ENCODE measurements around the gene CCDC87.

CCDC87 gene

DNA sequence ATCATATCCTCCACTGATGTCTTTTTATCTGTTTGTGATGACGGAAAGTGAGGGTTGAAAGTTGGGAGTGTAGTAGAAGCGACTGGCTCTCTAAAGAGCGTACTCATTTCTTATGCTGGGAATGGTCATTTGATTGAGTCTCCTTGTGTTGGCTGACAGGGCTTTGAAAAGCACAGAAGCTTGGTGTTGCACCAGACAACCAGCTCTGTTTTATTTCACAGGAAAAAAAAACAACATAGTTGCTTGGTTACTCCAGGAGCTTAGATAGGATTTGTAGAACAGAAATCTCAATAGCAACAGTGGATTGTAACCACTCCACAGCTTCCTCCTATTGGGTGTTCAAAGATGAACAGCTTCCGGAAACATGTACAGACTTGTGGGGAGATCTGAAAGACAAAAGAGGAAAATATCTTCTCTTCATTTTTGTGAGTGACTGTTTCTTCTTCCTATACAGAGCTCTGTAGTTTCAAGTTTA is 26.3 kb upstream of the CCDC87 start:
- Histone ChIP-seq H3K79me2 (ENCODE audit: insufficient read depth, low read length) (peaks cover 92% of the 10 kb centered on the region), H3K9ac (ENCODE audit: low read depth, low read length) (peak overlapping the region; percentile 98), H3K4me3 (ENCODE audit: low read depth in 1 of 2, low read length in 2 of 2) (peak overlapping the region; percentile 63 to 87; a peak in 3 of 4 replicates), H2AFZ (ENCODE audit: low read depth, low read length) (no peak overlapping the region), H3K4me2 (ENCODE audit: insufficient read depth, low read length) (peak overlapping the region; percentile 91), H3K9me3 (ENCODE audit: insufficient read depth, low read length, severe bottlenecking) (no peaks in the 10 kb centered on the region), H4K20me1 (ENCODE audit: insufficient read depth, low read length) (peaks cover 72% of the 10 kb centered on the region), H3K4me1 (ENCODE audit: insufficient read depth, low read length) (peaks cover 74% of the 10 kb centered on the region), H3K27me3 (ENCODE audit: insufficient read depth, low read length, poor library complexity) (no peaks in the 10 kb centered on the region), H3K27ac (ENCODE audit: low read length) (peak overlapping the region; percentile 90), H3K36me3 (ENCODE audit: insufficient read depth, low read length) (peaks cover 71% of the 10 kb centered on the region)
- peak; percentile 36 for ATAC-seq (ENCODE audit: insufficient read depth, low read depth)
- TF ChIP-seq, protein P1, sequence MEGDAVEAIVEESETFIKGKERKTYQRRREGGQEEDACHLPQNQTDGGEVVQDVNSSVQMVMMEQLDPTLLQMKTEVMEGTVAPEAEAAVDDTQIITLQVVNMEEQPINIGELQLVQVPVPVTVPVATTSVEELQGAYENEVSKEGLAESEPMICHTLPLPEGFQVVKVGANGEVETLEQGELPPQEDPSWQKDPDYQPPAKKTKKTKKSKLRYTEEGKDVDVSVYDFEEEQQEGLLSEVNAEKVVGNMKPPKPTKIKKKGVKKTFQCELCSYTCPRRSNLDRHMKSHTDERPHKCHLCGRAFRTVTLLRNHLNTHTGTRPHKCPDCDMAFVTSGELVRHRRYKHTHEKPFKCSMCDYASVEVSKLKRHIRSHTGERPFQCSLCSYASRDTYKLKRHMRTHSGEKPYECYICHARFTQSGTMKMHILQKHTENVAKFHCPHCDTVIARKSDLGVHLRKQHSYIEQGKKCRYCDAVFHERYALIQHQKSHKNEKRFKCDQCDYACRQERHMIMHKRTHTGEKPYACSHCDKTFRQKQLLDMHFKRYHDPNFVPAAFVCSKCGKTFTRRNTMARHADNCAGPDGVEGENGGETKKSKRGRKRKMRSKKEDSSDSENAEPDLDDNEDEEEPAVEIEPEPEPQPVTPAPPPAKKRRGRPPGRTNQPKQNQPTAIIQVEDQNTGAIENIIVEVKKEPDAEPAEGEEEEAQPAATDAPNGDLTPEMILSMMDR (IDR thresholded peaks at IDR 0.05; ENCODE audit: borderline replicate concordance, extremely low read depth, low read length, poor library complexity, severe bottlenecking), result no peak
- TF ChIP-seq EZH2 (IDR thresholded peaks at IDR 0.05; ENCODE audit: borderline replicate concordance, low read depth, low read length, severe bottlenecking), result no peak
- DNase-seq, result peak; percentile 40

DNA sequence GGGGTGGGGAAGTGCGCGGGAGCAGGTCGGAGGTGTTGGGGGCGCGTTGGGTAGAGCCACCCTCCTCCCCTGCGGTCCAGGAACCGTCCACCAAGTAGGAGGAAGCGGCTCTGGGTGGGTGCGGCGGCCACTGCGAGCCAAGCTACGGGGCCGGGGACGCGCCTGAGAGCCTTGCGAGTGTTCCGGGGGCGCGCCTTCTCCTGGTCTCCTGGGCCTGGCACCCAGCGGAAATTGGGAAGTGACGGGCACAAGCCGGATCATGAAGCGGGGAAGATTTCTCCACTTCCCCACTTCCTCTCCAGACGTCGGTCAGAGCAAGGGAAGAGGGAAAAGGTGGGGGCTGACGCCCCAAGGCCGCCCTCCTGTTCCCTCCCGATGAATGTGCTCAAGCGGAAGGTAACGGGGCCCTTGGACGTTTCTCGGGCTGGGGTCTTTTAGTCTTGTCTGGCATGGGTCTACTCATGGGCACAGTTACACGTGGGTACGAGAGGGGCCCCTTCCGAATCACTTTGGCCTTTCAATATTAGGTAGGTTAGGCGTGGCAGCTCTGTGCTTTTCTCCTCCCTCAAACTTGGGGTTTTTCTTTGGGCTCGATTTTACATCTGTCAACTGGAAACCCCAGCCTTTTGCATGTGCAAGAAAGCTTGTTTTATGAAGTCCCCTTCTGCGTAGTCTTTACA is 24.4 kb upstream of the CCDC87 start:
- H3K4me2 ChIP-seq (ENCODE audit: insufficient read depth, low read length), result peak overlapping the region; percentile 91

DNA sequence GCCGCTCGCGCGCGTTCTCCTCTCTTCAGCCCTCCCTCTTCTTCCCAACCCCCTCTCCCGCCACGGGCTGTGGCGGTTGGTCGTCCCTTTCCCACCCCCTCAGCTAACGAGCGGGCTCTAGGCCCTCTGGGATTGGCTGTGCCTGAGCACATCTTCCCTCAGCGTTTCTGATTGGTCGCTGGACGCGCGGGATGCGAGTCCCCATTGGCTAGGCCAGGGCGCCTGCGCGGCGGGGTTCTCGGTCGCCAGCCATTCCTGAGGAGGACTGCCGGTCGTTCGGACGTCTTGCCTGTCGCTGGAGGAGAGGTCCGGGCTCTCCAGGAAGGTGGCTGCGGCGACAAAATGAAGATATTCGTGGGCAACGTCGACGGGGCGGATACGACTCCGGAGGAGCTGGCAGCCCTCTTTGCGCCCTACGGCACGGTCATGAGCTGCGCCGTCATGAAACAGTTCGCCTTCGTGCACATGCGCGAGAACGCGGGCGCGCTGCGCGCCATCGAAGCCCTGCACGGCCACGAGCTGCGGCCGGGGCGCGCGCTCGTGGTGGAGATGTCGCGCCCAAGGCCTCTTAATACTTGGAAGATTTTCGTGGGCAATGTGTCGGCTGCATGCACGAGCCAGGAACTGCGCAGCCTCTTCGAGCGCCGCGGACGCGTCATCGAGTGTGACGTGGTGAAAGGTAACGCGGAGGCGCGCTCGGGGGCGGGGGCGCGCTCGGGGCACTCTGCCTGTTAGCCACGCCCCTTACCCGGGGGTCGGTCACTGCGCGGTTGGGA is 23.7 kb upstream of the CCDC87 start, which contains the start of gene RBM14:
Gene RBM14, plus strand, starts transcription at position 252 of the 776 bp plus-strand sequence. Its CDS starts 91 bp downstream, at position 343.
- Histone ChIP-seq H3K4me2 (ENCODE audit: insufficient read depth, low read length) (peak within 1 kb of the TSS; percentile 91), H2AFZ (ENCODE audit: low read depth, low read length) (peak within 1 kb of the TSS; percentile 76), H3K9me3 (ENCODE audit: insufficient read depth, low read length, severe bottlenecking) (no peaks in the 10 kb centered on the region), H4K20me1 (ENCODE audit: insufficient read depth, low read length) (peaks cover 46% of the 10 kb centered on the region), H3K9ac (ENCODE audit: low read depth, low read length) (peak within 1 kb of the TSS; percentile 98), H3K27me3 (ENCODE audit: insufficient read depth, low read length, poor library complexity) (no peaks in the 10 kb centered on the region), H3K36me3 (ENCODE audit: insufficient read depth, low read length) (peaks cover 46% of the 10 kb centered on the region), H3K4me3 (ENCODE audit: low read depth in 1 of 2, low read length in 2 of 2) (peak within 1 kb of the TSS; percentile 63 to 87), H3K4me1 (ENCODE audit: insufficient read depth, low read length) (peaks cover 51% of the 10 kb centered on the region), H3K79me2 (ENCODE audit: insufficient read depth, low read length) (peaks cover 67% of the 10 kb centered on the region), H3K27ac (ENCODE audit: low read length) (peak within 1 kb of the TSS; percentile 95)
- TF ChIP-seq, protein P1 (IDR thresholded peaks at IDR 0.05; ENCODE audit: borderline replicate concordance, extremely low read depth, low read length, poor library complexity, severe bottlenecking), result no peak
- no peak for TF ChIP-seq EZH2 (IDR thresholded peaks at IDR 0.05; ENCODE audit: borderline replicate concordance, low read depth, low read length, severe bottlenecking)
- DNase-seq, result peak; percentile 100
- ATAC-seq (ENCODE audit: insufficient read depth, low read depth), result peak; percentile 96

More for the DNA sequence above, 24.4 kb upstream of the CCDC87 start:
- DNase-seq (no peak), ATAC-seq (ENCODE audit: insufficient read depth, low read depth) (no peak)
- H3K4me3 ChIP-seq (ENCODE audit: low read depth in 1 of 2, low read length in 2 of 2), result peak overlapping the region; percentile 63 to 87
- H2AFZ ChIP-seq (ENCODE audit: low read depth, low read length), result no peak overlapping the region
- peaks cover 74% of the 10 kb centered on the region for H3K79me2 ChIP-seq (ENCODE audit: insufficient read depth, low read length)
- peaks cover 54% of the 10 kb centered on the region for H4K20me1 ChIP-seq (ENCODE audit: insufficient read depth, low read length)
- peak overlapping the region; percentile 90 for H3K27ac ChIP-seq (ENCODE audit: low read length)
- TF ChIP-seq, protein P1 (IDR thresholded peaks at IDR 0.05; ENCODE audit: borderline replicate concordance, extremely low read depth, low read length, poor library complexity, severe bottlenecking), result no peak
- TF ChIP-seq EZH2 (IDR thresholded peaks at IDR 0.05; ENCODE audit: borderline replicate concordance, low read depth, low read length, severe bottlenecking), result no peak
- H3K36me3 ChIP-seq (ENCODE audit: insufficient read depth, low read length), result peaks cover 53% of the 10 kb centered on the region
- H3K4me1 ChIP-seq (ENCODE audit: insufficient read depth, low read length), result peaks cover 57% of the 10 kb centered on the region
- H3K9me3 ChIP-seq (ENCODE audit: insufficient read depth, low read length, severe bottlenecking), result no peaks in the 10 kb centered on the region
- peak overlapping the region; percentile 98 for H3K9ac ChIP-seq (ENCODE audit: low read depth, low read length)
- no peaks in the 10 kb centered on the region for H3K27me3 ChIP-seq (ENCODE audit: insufficient read depth, low read length, poor library complexity)

All from DND-41 (cell line).